Left cardiac atrium (tissue), 4 donors: ENCODE measurements around the gene CAMK2B. TPM values are rescaled to one million over a fixed set of nuclear protein-coding genes. Genes with fewer than 3 reads are reported as not detected.

Experiments
- ATAC-seq, 2 donors: fragments of 200-7000 bp; cut with Tn5 transposase; one replicate each; pipeline ENCODE4 v1.9.1; 2020; ENCODE audit warnings: mild to moderate bottlenecking in 2 of 2, moderate library complexity in 2 of 2
- DNase-seq: peaks from one replicate; pipeline ENCODE4 v3.0.0-alpha.2; 2020
- intact Hi-C, 2 donors: fragments of 100-400 bp; cut with DNase I; formaldehyde crosslinking; loops; one replicate each; pipeline versions ENCODE4 v1.14.1 to v1.15.1; 2022 to 2023
- total RNA-seq, 2 donors: library from RNA; stranded (reverse); fragmentation: NEBNext Ultra II Directional; extraction: Animal tissue kit (Norgen Biotek cat#: 25700); gene quantifications; one replicate each; pipeline ENCODE4 v1.2.1, GENCODE V29; 2021
- donor health status: DM: no; HTN: yes; CAD: no.
- donor health status: DM: no; HTN: yes; CAD: no; lungs with severe emphysema.
- donor health status: DM: yes; HTN: yes; CAD: no.
- donor health status: Dilated cardiomyopathy.

Gene CAMK2B
- total RNA-seq, 2 donors from 2014 or later: 75.8 to 98.7 TPM

- no peak for ATAC-seq
- no peak for DNase-seq
- intact Hi-C loops: no loop called here
Measured at GRCh38 chr7:44265728-44266127, 59.7 kb downstream of the CAMK2B start.

GRCh38 chr7:44264221-44264931 lies 61.0 kb downstream of the CAMK2B start:
- no peak for ATAC-seq

GRCh38 chr7:44263326-44264082 lies 61.9 kb downstream of the CAMK2B start:
- DNase-seq: no peak
- intact Hi-C loops: loop anchor here in 1 of 2 donors (5.0 kb wide), 1 partner anchor 44 kb away; no protein-coding TSS in a partner anchor
- ATAC-seq: peak in 1 of 2 donors; percentile 7

More at GRCh38 chr7:44264221-44264931, 61.0 kb downstream of the CAMK2B start:
- intact Hi-C loops: loop anchor here in 1 of 2 donors (5.0 kb wide), 1 partner anchor 43 kb away; no protein-coding TSS in a partner anchor
- no peak for DNase-seq

DNA sequence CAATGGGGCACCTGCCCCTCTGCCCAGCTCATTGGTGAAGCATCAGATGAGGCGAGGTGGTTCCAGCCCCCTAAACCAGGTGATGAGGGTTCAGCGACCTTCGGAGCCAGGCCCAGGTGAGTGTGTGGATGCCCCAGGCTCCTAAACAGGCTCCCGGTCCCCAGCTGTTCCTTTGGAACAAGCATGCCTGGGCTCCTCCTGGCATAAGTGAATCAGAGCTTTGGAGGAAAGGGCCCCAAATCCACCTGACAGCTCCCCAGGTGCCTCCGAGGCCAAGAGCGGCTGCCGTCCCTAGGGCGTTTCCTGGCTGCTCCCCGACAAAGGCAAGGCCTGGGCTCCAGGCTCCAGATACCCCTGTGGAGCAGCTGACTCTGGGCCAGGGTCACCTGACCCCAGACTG lies 63.4 kb downstream of the CAMK2B start:
- ATAC-seq (no peak), DNase-seq (no peak)
- intact Hi-C loops: loop anchor here in 1 of 2 donors (5.0 kb wide), 1 partner anchor 45 kb away; no protein-coding TSS in a partner anchor

DNA sequence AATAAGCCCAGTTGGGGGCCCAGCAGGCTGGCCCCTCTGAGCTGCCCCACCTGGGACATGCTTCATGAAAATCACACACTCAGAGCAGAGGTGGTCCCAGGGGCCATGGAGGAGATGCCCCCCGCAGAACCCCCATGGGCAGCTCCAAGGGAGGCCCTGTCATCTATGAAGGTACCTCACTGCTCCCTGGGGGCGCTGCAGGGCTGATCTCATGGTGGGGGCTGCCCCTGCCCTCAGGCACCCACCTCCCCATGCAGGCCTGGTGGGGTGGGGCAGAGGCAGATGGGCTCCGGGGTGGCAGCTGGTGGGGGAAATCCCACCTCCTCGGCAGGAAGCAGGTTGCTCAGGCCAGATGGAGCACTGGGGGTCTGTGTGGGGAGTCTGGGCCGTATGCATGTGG lies 64.2 kb downstream of the CAMK2B start:
- intact Hi-C loops: loop anchor here in 1 of 2 donors (5.0 kb wide), 1 partner anchor 46 kb away; no protein-coding TSS in a partner anchor
- ATAC-seq (no peak), DNase-seq (no peak)

DNA sequence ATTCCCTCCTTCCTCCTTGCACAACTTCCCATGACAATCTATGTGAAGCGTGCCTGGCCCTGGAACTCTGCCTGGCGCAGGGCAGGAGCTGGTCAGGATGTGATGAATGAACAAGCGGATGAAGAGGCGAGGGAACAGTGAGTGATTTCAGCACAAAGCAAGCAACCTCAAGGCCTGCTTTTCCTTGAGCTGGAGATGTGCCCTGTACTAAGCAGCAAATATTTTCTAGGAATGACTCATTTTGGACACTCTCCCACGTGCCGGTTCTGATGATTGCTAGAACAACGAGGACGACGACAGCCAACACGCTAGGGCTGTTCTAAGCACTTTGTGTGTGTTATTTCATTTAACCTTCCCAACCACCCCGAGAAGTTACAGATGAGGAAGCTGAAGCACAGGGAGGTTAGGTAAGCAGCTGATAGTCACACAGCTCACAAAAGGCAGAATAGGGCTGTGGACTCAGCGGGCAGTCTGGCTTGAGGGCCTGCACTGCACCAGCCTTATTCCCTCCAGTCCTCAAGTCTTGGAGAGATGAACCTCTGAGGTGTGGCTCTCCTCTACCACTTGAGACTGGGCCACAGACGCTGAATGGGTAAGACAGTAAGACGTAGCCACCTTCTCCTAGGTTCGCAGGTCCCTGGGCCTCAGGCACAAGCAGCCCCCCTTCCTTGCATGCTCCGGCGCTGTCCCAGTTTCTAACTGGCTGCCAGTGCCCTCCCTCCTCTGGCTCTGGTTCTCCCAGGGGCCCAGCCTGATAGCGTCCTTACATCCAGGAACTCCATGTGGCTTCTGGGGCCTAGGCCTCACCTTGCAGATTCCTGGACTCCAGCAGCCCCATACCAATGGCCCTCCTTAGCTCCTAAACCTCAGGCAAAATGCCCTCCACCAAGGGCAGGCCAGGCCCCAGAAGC lies 65.6 kb downstream of the CAMK2B start:
- peak; percentile 28 to 46 for ATAC-seq
- peak; percentile 76 for DNase-seq
- intact Hi-C loops: loop anchor here in 1 of 2 donors (5.0 kb wide), 1 partner anchor 47 kb away; no protein-coding TSS in a partner anchor

DNA sequence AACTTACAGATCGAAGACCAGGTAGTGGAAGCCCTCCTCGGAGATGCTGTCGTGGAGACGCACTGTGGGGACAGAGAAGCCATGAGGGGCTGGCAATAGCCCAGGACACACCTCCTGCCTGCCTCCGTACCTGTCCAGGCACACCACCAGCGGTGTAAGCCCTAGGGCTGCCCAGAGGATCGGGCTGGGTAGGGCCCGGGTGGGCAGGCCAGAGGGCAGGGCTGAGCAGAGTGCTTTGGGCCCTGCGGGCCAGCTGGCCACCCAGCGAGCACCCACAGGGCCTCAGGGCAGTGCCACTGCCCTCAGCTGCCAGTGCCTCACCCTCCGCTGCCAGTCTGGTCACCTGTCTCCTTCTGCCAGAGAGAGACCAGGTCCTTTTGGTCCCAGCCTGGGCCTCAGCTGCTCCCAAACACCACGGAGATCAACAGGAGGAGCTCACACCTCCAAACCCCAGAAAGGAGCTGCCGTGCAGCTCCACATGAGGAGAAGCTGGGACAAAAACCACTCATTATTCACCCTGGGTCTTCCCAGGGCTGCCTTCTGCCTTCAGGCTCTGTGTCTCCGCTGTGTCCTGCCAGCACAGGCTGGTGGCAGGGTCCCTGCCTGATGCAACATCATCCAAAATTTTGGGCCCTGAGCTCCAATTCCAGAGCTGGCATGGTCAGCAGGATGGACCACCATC lies 66.4 kb downstream of the CAMK2B start:
- intact Hi-C loops: no loop called here
- ATAC-seq (peak in 1 of 2 donors; percentile 1), DNase-seq (no peak)

DNA sequence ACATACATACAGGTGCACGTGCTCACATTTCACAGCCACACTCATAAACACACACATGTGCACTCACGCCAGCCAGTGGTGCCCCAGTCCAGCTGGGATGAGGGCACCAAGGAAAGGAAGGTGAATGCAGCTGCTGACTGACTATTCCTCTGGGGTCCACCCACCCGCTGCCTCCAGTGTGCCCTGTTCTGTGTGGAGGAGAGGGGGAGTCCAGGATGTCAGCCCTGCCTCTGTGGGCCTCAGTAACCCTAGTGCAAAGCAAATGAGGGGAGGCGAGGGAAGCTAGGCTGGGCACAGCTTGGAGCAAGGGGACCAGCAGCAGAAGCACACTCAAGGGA lies 67.0 kb downstream of the CAMK2B start:
- intact Hi-C loops: no loop called here
- no peak for ATAC-seq
- DNase-seq: no peak

DNA sequence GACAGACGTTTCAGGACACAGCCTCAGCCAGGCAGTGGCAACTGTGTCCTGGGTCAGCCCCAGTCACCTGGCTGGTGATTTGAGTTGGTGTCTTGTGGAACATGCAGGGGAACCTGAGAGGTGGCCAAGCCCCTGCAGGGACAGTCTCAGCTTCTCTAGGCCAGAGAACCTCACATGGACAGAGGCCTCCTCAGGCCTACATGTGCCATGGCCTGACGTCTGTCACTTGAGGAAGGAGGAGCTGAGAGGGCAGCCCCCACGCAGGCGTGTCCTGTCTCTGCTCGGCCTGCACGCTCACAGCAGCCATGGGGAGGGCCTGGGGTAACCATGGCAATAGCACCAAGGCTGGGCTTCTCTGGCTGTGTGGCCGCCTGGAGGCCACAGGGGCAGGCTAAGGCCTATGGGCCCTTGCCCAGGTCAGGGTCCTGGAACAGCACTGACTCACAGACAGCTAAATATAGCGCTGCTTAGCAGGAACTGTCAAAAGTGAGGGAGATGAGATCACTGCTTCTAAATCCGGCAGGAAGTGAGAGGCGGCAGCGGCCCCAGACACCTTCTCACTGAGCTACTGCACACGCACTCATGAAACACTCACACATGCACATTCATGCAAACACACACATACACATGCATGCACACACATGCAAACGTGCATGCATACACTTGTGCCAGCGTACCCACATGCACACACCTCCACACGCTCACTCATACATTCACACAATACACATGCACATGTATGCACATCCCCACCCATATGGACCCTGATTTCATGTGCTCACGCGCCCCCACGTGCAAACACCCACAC lies 67.6 kb downstream of the CAMK2B start:
- peak; percentile 87 to 93 for ATAC-seq
- intact Hi-C loops: no loop called here

DNA sequence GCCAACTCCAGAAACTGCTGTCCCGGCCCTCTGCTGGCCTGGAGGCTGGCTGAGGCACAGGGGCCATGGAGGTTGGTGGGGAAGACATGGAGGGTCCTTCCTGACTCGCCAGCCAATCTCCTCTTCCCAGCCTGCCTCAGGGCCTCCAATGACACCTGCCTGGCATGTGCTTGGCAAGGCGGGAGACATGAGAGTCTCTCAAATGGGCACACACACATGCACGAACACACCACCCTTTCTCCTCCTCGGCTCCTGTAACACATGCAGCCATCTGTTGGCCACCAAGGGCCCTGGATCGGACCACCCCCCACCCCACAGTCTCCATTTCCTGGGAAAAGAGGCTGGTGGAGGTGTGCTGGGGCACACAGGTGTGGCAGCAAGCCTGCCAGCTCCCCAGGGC lies 68.2 kb downstream of the CAMK2B start:
- ATAC-seq (no peak), DNase-seq (no peak)
- intact Hi-C loops: no loop called here

More for the DNA sequence above, 67.6 kb downstream of the CAMK2B start:
- DNase-seq: peak; percentile 86

- intact Hi-C loops: no loop called here
- ATAC-seq: peak in 1 of 2 donors; percentile 2
- DNase-seq: no peak
Measured at GRCh38 chr7:44256459-44256858, 68.9 kb downstream of the CAMK2B start.

- intact Hi-C loops: no loop called here
- ATAC-seq (no peak), DNase-seq (no peak)
Measured at GRCh38 chr7:44251881-44252280, 73.5 kb downstream of the CAMK2B start.

DNA sequence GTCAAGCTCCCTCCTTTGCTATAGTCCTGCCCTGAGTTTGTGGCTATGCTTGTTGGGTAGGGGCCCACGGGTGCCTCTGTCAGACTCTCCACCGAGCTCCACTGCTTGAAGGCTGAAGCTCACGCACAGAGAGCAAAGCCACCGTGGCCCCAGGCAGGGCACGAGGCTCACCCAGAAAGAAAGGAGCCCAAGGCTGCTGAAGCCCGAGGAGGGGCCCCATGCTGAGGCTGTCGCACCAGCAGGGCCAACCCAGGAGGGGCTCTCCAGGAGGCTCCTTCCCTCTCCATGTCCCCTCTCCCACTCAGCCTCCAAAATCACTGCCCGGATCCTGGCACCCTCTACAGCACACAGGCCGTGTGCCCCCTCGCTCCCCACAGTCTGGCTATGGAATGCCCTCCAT lies 74.1 kb downstream of the CAMK2B start:
- DNase-seq: no peak
- no peak for ATAC-seq
- intact Hi-C loops: no loop called here

- ATAC-seq: peak in 1 of 2 donors; percentile 28
- no peak for DNase-seq
- intact Hi-C loops: no loop called here
Measured at GRCh38 chr7:44249639-44250234, 75.7 kb downstream of the CAMK2B start.

GRCh38 chr7:44247868-44248651 lies 77.3 kb downstream of the CAMK2B start:
- DNase-seq (no peak), ATAC-seq (no peak)
- intact Hi-C loops: no loop called here

DNA sequence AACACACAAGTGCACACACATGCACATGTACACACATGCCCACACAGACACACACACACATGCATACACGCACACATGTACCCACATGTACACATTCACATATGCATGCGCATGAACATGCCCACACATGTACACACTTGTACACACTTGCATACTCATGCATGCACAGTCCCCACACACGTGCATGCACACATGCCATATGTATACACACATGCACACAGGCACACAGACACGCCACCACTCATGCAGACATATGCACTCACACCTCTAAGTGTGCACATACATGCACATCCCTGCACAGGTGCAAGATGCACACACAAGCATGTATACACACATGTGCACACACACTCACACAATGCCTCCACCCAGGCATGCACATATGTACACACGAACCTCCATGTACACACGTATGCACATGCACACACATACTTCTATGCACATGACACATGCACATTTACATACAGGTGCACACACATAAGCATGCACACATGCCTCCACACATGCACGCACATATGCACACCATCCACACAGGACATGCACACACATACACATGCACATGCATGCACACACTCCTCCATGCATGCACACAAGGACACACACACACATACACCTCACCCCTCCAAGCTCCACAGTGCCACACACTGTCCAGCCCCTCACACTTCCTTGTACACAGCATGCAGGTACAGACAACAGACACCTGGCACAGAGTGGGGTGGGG lies 78.8 kb downstream of the CAMK2B start:
- ATAC-seq: no peak
- DNase-seq: no peak
- intact Hi-C loops: no loop called here
